PC-3 (cell line): Measurements from ENCODE around the gene MPI. TPM values are rescaled to one million over a fixed set of nuclear protein-coding genes. Genes with fewer than 3 reads are reported as not detected.

Source experiments
- ATAC-seq: fragments of 200-7000 bp; cut with Tn5 transposase; 2 replicates; pipeline ENCODE4 v1.9.1; 2020; ENCODE audit warnings: mild to moderate bottlenecking, moderate library complexity
- Bru-seq: library from RNA; stranded (reverse); fragments of 400-500 nt; gene quantifications from one replicate; lab custom pipeline; 2021; lab: Mats Ljungman, UMichigan
- BruChase-seq, 2 experiments: library from RNA; stranded (reverse); fragments of 400-500 nt; gene quantifications; one replicate each; lab custom pipeline; 2021; lab: Mats Ljungman, UMichigan
- BruUV-seq: library from RNA; stranded (reverse); fragments of 400-500 nt; replicated peaks from 2 replicates; lab custom pipeline; 2021; lab: Mats Ljungman, UMichigan
- CTCF ChIA-PET: fragments of 300-600 bp; sonication (Branson Sonifier 250); formaldehyde crosslinking; loops from one replicate; lab custom pipeline; 2022; ENCODE audit warnings: antibody characterized with exemption; lab: Charles Lee
- POLR2A ChIA-PET: fragments of 300-600 bp; sonication (Branson Sonifier 250); formaldehyde crosslinking; loops from one replicate; lab custom pipeline; 2022; ENCODE audit warnings: antibody characterized with exemption; ENCODE audit not compliant: unreplicated experiment; lab: Charles Lee
- DNase-seq: peaks from one replicate; pipeline ENCODE4 v3.0.0-alpha.2; 2015
- H2AFZ ChIP-seq: fragments of 300-600 bp; sonication (generic); 2 replicates; pipeline ENCODE4 v1.6.0; 2016; ENCODE audit warnings: antibody characterized with exemption, low read length
- H3F3A ChIP-seq: fragments of 300-600 bp; sonication (generic); one replicate; pipeline ENCODE4 v1.6.0; 2017; ENCODE audit warnings: antibody characterized with exemption, low read length, control low read depth, mild to moderate bottlenecking; ENCODE audit not compliant: unreplicated experiment
- H3K27ac ChIP-seq: fragments of 300-600 bp; sonication (generic); 2 replicates; pipeline ENCODE4 v1.5.1; 2016; ENCODE audit warnings: mild to moderate bottlenecking, low read length
- H3K27me3 ChIP-seq: fragments of 300-600 bp; sonication (generic); 2 replicates; pipeline ENCODE4 v1.6.1; 2016; ENCODE audit warnings: low read length, mixed read lengths
- H3K36me3 ChIP-seq: fragments of 300-600 bp; sonication (generic); 2 replicates; pipeline ENCODE4 v1.6.1; 2016; ENCODE audit warnings: low read depth, mixed run types, low read length, mixed read lengths
- H3K4me1 ChIP-seq: fragments of 300-600 bp; sonication (generic); 2 replicates; pipeline ENCODE4 v1.5.1; 2016; ENCODE audit warnings: low read length; ENCODE audit not compliant: insufficient read depth
- H3K4me2 ChIP-seq: fragments of 300-600 bp; sonication (generic); 2 replicates; pipeline ENCODE4 v1.6.0; 2016; ENCODE audit warnings: low read length
- H3K4me3 ChIP-seq: fragments of 300-600 bp; sonication (generic); 2 replicates; pipeline ENCODE4 v1.5.1; 2016; ENCODE audit warnings: mild to moderate bottlenecking, low read length, mixed read lengths
- H3K79me2 ChIP-seq: fragments of 300-600 bp; sonication (generic); 2 replicates; pipeline ENCODE4 v1.6.1; 2017; ENCODE audit warnings: low read length, mixed read lengths
- H3K9ac ChIP-seq: fragments of 300-600 bp; sonication (generic); 2 replicates; pipeline ENCODE4 v1.6.0; 2016; ENCODE audit warnings: mild to moderate bottlenecking, low read length
- H3K9me2 ChIP-seq: fragments of 300-600 bp; sonication (generic); replicated peaks from 2 replicates; pipeline ENCODE4 v1.6.1; 2016; ENCODE audit warnings: mixed run types, low read length, mixed read lengths
- H3K9me3 ChIP-seq: fragments of 300-600 bp; sonication (generic); 2 replicates; pipeline ENCODE4 v1.6.1; 2016; ENCODE audit warnings: low read length, mixed read lengths
- H4K20me1 ChIP-seq: fragments of 300-600 bp; sonication (generic); 2 replicates; pipeline ENCODE4 v1.6.1; 2016; ENCODE audit warnings: low read length, mixed read lengths
- EZH2 ChIP-seq: fragments of 300-600 bp; sonication (generic); IDR thresholded peaks from one replicate; pipeline ENCODE4 v1.6.1; 2017; ENCODE audit warnings: antibody characterized with exemption, mild to moderate bottlenecking, low read length; ENCODE audit not compliant: unreplicated experiment
- EZH2phosphoT487 ChIP-seq: fragments of 300-600 bp; sonication (generic); IDR thresholded peaks from 2 replicates; pipeline ENCODE4 v1.6.1; 2018; ENCODE audit warnings: mild to moderate bottlenecking, antibody characterized with exemption, low read length, borderline replicate concordance
- intact Hi-C: fragments of 100-400 bp; cut with micrococcal nuclease; formaldehyde crosslinking; loops from 2 replicates; pipeline ENCODE4 v1.9.0; 2023
- long read RNA-seq: library from polyadenylated mRNA; unstranded; transcript quantifications from one replicate; pipeline ENCODE4 v2.0.0, GENCODE V29; 2021; ENCODE audit not compliant: unreplicated experiment
- total RNA-seq: library from RNA; depleted of rRNA; stranded (reverse); fragments of >200 nt; gene quantifications from 2 replicates; pipeline ENCODE4 v1.2.3, GENCODE V29; 2014; rRNA removed
- TF ChIP-seq, protein P1 (sequence below): fragments of 300-600 bp; sonication (generic); conservative IDR thresholded peaks from 2 replicates; pipeline ENCODE4 v1.5.1; 2017; ENCODE audit warnings: antibody characterized with exemption, low read depth, mild to moderate bottlenecking, low read length

MPI gene, protein sequence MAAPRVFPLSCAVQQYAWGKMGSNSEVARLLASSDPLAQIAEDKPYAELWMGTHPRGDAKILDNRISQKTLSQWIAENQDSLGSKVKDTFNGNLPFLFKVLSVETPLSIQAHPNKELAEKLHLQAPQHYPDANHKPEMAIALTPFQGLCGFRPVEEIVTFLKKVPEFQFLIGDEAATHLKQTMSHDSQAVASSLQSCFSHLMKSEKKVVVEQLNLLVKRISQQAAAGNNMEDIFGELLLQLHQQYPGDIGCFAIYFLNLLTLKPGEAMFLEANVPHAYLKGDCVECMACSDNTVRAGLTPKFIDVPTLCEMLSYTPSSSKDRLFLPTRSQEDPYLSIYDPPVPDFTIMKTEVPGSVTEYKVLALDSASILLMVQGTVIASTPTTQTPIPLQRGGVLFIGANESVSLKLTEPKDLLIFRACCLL
- total RNA-seq (30.6 and 35.2 TPM in 2 replicates), Bru-seq, nascent RNA (percentile 63 among the genes with signal in this experiment), BruChase-seq, experiment 1, labeled RNA remaining after a 6-hour chase (percentile 58 among the genes with signal in this experiment), BruChase-seq, experiment 2, labeled RNA remaining after a 2-hour chase (percentile 54 among the genes with signal in this experiment)
- long read RNA-seq, full-length matches to known transcripts: 11 of 24 reads
- long read RNA-seq, partial matches to known transcripts: 7 of 24 reads
- long read RNA-seq, other reads (novel, unspliced or antisense): 6 of 24 reads

DNA sequence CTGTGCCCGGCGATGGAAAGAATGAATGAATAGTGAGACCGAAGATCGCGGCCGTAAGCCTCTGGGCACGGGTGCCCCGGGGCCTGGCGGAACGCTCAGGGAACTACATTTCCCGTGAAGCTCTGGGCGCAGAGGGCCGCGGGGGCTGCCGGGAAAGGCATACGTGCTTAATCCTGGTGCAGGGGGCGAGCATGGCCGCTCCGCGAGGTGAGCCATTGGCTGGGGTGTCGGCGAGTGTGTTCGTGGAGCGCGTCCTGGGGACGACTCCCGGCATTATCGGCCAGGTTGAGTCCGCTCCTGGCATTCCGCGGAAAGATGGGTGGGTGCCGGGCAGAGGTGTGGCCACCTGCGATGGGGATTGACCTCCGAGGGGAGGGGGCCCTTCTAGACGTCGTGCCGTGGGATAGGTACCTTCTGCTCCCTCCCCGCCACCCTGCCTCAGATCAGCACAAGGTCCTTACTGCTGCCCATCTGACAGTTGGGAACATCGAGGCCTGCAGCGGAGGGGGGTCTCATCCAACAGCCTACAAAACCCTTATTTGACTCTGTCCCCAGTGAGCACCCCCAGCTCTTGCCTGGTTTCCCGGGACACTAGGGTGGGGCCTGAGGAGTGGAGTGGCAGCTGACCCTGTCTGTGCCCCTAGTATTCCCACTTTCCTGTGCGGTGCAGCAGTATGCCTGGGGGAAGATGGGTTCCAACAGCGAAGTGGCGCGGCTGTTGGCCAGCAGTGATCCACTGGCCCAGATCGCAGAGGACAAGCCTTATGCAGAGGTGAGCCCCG lies at the start of gene MPI:
Gene MPI (plus strand): TSS at position 160 of the 782 bp plus-strand sequence. CDS start 32 bp downstream, at position 192.
- TSS peak; percentile 83 for BruUV-seq
- Histone ChIP-seq H3K79me2 (peaks cover 16% of the 10 kb centered on the region), H3F3A (no peaks in the 10 kb centered on the region), H3K4me3 (peak within 1 kb of the TSS; percentile 90), H3K36me3 (peaks cover 12% of the 10 kb centered on the region; the same call in 1 of the 2 replicates), H3K9me2 (no peaks in the 10 kb centered on the region), H3K27ac (peak within 1 kb of the TSS; percentile 10; the same call in 1 of the 2 replicates), H3K4me2 (peak within 1 kb of the TSS; percentile 96), H3K27me3 (no peaks in the 10 kb centered on the region), H3K9me3 (no peaks in the 10 kb centered on the region), H3K9ac (peak within 1 kb of the TSS; percentile 89), H2AFZ (peak within 1 kb of the TSS; percentile 87), H4K20me1 (no peaks in the 10 kb centered on the region), H3K4me1 (peaks cover 36% of the 10 kb centered on the region)
- intact Hi-C loops: no loop called here
- ChIA-PET POLR2A (no interaction called here), CTCF (interaction anchor here (0.6 kb wide), 1 partner anchor 11 kb away, joined by 7 read pairs; no protein-coding TSS in a partner anchor)
- TF ChIP-seq, protein P1, sequence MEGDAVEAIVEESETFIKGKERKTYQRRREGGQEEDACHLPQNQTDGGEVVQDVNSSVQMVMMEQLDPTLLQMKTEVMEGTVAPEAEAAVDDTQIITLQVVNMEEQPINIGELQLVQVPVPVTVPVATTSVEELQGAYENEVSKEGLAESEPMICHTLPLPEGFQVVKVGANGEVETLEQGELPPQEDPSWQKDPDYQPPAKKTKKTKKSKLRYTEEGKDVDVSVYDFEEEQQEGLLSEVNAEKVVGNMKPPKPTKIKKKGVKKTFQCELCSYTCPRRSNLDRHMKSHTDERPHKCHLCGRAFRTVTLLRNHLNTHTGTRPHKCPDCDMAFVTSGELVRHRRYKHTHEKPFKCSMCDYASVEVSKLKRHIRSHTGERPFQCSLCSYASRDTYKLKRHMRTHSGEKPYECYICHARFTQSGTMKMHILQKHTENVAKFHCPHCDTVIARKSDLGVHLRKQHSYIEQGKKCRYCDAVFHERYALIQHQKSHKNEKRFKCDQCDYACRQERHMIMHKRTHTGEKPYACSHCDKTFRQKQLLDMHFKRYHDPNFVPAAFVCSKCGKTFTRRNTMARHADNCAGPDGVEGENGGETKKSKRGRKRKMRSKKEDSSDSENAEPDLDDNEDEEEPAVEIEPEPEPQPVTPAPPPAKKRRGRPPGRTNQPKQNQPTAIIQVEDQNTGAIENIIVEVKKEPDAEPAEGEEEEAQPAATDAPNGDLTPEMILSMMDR: no peak
- TF ChIP-seq EZH2 (no peak), EZH2phosphoT487 (no peak)
- peak; percentile 81 for DNase-seq
- peak; percentile 93 for ATAC-seq

DNA sequence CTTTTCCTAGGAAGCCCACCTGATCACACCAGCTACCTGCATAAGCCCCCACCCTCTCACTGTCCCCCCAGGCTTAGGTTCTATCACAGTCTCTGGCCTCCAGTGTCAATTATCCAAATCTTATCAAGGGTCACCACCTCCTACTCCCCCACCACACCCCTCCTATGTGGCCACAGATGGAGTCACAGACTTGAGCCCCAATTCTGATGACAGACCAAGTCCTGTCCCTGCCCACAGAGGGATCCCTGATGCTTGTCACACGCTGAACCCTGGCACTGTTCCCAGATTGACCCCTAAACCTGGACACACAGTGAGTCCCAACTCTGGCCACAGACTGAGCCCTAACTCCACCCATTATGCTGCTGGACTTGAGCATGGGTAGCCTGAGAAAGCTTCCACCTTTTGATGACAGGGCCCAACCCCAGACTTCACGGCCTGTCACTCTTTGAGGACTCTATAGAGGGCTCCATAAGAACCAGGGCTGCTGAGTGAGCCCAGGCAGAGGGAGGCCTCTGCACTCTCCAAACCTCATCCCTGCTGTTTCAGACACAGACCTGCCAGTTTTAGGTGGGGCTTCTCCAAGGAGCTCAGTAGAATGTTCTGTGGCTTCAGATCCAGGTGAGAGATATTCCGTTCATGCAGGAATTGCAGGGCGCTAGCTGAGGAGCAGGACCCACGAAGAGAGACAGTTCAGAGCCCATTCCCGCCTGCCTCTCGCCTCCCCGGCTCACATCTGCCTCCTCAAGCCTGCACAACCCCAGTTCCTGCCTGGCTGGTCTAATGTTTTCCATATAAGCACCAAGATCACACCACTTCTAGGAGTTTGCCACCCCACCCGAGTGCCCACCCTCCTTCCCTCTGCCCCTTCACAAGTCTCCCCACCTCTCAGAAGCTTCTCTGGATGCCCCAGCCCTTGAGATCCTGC lies 48.7 kb upstream of the MPI start:
- Histone ChIP-seq H3K9me3 (no peaks in the 10 kb centered on the region), H2AFZ (no peak overlapping the region), H3K79me2 (0 out of 2 replicates have a peak, but pooled peaks cover 5% of the 10 kb centered on the region), H3K4me3 (no peak overlapping the region; the same call in 1 of the 2 replicates), H3K36me3 (no peaks in the 10 kb centered on the region), H3K9me2 (no peaks in the 10 kb centered on the region), H3K9ac (no peak overlapping the region), H3K4me2 (no peak overlapping the region), H4K20me1 (no peaks in the 10 kb centered on the region), H3K27ac (no peak overlapping the region), H3K4me1 (peaks cover 14% of the 10 kb centered on the region), H3K27me3 (no peaks in the 10 kb centered on the region), H3F3A (no peaks in the 10 kb centered on the region)
- ATAC-seq (no peak), DNase-seq (no peak)
- no TSS peak for BruUV-seq
- intact Hi-C loops: loop anchor here (10.0 kb wide), 1 partner anchor 64 kb away; the partner anchor contains the start of gene FAM219B
- TF ChIP-seq, protein P1: no peak
- no peak for TF ChIP-seq EZH2phosphoT487
- no peak for TF ChIP-seq EZH2
- ChIA-PET POLR2A (interaction anchor here (0.6 kb wide), 1 partner anchor 872 kb away, joined by 9 read pairs; no protein-coding TSS in a partner anchor), CTCF (no interaction called here)
